Measurements from ENCODE around the gene FHL3. TPM values are rescaled to one million over a fixed set of nuclear protein-coding genes. Genes with fewer than 3 reads are reported as not detected.

The FHL3 gene
- total RNA-seq, 1 donor = 21.4 TPM

GRCh38 chr1:38043036-38043747, 37.9 kb upstream of the FHL3 start:
- Histone ChIP-seq H3K4me2 (ENCODE audit: insufficient read depth, low read length) (no peak overlapping the region), H3K4me1 (ENCODE audit: insufficient read depth, low read length) (peaks cover 10% of the 10 kb centered on the region), H2AFZ (ENCODE audit: low read length) (no peak overlapping the region), H3K27me3 (ENCODE audit: insufficient read depth, low read length) (peaks cover 58% of the 10 kb centered on the region), H3K36me3 (ENCODE audit: insufficient read depth, low read length) (no peaks in the 10 kb centered on the region), H4K20me1 (ENCODE audit: insufficient read depth, low read length) (peaks cover 5% of the 10 kb centered on the region), H3K9me3 (ENCODE audit: low read depth, low read length) (no peaks in the 10 kb centered on the region), H3K27ac (ENCODE audit: low read depth, low read length) (no peak overlapping the region), H3K4me3 (ENCODE audit: insufficient read depth, low read length) (no peak overlapping the region), H3K79me2 (ENCODE audit: insufficient read depth, low read length) (no peaks in the 10 kb centered on the region)
- DNase-seq (ENCODE audit: insufficient read length, low spot score, missing footprints) = peak; percentile 63
- TF ChIP-seq, protein P1, sequence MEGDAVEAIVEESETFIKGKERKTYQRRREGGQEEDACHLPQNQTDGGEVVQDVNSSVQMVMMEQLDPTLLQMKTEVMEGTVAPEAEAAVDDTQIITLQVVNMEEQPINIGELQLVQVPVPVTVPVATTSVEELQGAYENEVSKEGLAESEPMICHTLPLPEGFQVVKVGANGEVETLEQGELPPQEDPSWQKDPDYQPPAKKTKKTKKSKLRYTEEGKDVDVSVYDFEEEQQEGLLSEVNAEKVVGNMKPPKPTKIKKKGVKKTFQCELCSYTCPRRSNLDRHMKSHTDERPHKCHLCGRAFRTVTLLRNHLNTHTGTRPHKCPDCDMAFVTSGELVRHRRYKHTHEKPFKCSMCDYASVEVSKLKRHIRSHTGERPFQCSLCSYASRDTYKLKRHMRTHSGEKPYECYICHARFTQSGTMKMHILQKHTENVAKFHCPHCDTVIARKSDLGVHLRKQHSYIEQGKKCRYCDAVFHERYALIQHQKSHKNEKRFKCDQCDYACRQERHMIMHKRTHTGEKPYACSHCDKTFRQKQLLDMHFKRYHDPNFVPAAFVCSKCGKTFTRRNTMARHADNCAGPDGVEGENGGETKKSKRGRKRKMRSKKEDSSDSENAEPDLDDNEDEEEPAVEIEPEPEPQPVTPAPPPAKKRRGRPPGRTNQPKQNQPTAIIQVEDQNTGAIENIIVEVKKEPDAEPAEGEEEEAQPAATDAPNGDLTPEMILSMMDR (IDR thresholded peaks at IDR 0.05; ENCODE audit: extremely low read depth, low read depth, low read length) = no peak

DNA sequence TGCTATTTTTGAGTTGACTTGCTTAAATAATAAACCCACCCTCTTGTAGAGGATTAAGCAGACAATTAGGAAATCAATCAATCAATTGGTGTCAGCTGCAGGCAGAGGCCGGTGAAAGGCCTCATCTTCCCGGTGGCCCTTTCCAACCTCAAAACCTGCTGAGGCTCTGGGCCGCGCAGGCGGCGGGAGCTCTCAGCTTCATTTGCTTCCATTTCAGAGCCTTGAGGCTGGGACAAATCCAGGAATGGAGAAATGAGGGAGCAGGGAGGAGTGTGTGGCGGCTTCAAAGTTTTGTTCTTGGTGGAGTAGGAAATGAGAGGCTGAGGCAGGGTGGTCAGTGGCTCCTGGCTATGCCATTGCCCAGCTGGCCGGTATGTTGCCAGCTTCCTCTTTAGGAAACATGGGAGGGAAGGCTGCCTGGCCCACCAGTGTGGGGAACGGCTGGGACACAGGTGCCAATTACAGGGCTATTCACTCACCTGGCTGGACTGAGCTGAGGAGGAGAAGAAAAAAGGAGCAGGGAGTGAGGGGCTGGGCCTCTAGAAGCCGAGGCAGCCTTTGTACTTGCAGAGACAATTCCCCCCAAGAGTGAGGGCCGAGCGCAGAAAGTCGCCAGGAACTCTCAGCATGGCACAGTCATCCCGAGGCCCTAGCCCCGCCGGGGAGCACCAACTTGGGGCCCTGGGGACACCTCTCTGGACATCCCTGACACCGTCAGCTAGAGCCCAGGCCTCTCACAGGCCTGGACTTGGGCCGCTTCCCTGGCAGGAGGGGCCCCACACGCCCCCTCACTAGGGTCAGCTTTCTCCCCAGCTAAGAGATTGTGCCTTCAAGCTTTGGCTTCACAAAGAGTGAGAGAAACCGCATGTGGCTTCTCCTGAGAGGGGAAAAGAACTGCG, 36.9 kb upstream of the FHL3 start:
- H3K27ac ChIP-seq (ENCODE audit: low read depth, low read length) = no peak overlapping the region
- TF ChIP-seq, protein P1 (IDR thresholded peaks at IDR 0.05; ENCODE audit: extremely low read depth, low read depth, low read length) = no peak
- H3K4me1 ChIP-seq (ENCODE audit: insufficient read depth, low read length) = peaks cover 10% of the 10 kb centered on the region
- DNase-seq (ENCODE audit: insufficient read length, low spot score, missing footprints) = peak; percentile 51
- no peak overlapping the region for H3K4me2 ChIP-seq (ENCODE audit: insufficient read depth, low read length)
- H3K4me3 ChIP-seq (ENCODE audit: insufficient read depth, low read length) = no peak overlapping the region
- H3K79me2 ChIP-seq (ENCODE audit: insufficient read depth, low read length) = no peaks in the 10 kb centered on the region
- H3K36me3 ChIP-seq (ENCODE audit: insufficient read depth, low read length) = no peaks in the 10 kb centered on the region
- no peaks in the 10 kb centered on the region for H3K9me3 ChIP-seq (ENCODE audit: low read depth, low read length)
- H4K20me1 ChIP-seq (ENCODE audit: insufficient read depth, low read length) = peaks cover 7% of the 10 kb centered on the region
- H2AFZ ChIP-seq (ENCODE audit: low read length) = no peak overlapping the region
- H3K27me3 ChIP-seq (ENCODE audit: insufficient read depth, low read length) = peaks cover 54% of the 10 kb centered on the region

DNA sequence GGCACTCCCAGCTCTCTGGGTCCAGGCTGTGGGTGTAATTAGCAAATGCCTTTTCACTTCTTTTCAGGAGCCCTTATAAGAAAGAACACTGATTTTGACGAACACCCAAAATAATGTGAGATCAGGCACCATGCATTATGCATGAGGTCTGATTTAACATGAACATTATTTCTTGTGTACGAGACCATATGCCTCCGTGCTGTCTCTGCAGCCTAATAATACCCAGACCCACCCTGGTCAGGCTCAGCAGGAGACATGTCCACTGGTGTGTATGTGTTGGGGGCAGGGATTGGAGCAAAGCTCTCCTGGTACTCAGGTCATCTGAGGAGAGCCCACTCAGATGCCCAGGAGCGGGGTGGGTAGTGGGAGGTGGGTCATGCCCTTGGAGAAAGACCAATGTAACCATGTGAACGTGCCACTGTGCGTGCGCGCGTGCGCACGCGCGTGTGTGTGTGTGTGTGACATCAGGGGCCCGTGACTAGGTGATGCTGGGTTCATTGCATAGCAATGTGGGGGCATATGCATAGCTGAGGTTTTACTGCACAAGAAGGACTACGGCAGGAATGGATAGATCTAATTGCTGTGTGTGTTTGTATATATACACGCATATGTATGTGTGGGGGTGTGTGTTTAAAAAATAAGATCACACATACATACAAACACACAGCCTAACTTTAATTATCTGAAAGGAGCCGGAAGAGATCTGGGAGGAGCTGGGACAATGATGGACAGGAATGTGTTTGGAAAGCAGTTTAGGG, 34.2 kb upstream of the FHL3 start:
- Histone ChIP-seq H3K4me1 (ENCODE audit: insufficient read depth, low read length) (peaks cover 10% of the 10 kb centered on the region), H2AFZ (ENCODE audit: low read length) (no peak overlapping the region), H3K9me3 (ENCODE audit: low read depth, low read length) (no peaks in the 10 kb centered on the region), H3K4me3 (ENCODE audit: insufficient read depth, low read length) (no peak overlapping the region), H3K27ac (ENCODE audit: low read depth, low read length) (no peak overlapping the region), H3K36me3 (ENCODE audit: insufficient read depth, low read length) (no peaks in the 10 kb centered on the region), H3K79me2 (ENCODE audit: insufficient read depth, low read length) (no peaks in the 10 kb centered on the region), H3K4me2 (ENCODE audit: insufficient read depth, low read length) (peak overlapping the region; percentile 61), H4K20me1 (ENCODE audit: insufficient read depth, low read length) (peaks cover 7% of the 10 kb centered on the region), H3K27me3 (ENCODE audit: insufficient read depth, low read length) (peaks cover 41% of the 10 kb centered on the region)
- DNase-seq (ENCODE audit: insufficient read length, low spot score, missing footprints) = peak; percentile 69
- TF ChIP-seq, protein P1 (IDR thresholded peaks at IDR 0.05; ENCODE audit: extremely low read depth, low read depth, low read length) = no peak
